Measurements from ENCODE around the gene SCN1A. TPM values are rescaled to one million over a fixed set of nuclear protein-coding genes. Genes with fewer than 3 reads are reported as not detected.

Gene SCN1A
- total and polyA plus RNA-seq, 2 donors (not counting 3 experiments of a cell fraction or from before 2014, with no cell fraction given) = not detected

DNA sequence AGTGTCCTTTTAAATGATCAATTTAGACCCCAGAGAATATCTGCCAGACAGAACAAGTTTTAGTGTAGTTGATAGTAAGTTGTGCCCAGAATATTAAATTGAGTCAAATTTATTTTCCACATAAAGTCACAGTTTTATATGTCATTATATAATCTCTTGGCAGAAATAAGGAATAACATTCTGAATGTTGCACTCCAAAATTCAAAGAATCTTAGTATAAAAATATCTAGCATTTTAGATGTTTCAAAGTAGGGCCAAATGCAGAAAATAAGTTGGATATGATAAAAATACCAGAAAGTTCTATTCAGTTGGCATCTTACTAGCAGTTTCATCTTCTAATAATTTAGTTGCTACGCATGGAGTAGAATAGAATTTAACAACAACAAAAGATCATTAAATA is 33.5 kb downstream of the SCN1A start:
- Histone ChIP-seq H3K36me3 (ENCODE audit: control insufficient read depth in 2 of 2, extremely low read depth in 1 of 2, insufficient read depth in 2 of 2, low read length in 2 of 2) (no peaks in the 10 kb centered on the region), H2AFZ (ENCODE audit: low read depth, low read length) (no peak overlapping the region), H3K4me2 (ENCODE audit: insufficient read depth, low read length) (no peak overlapping the region), H3K27ac (ENCODE audit: insufficient read depth, low read depth, low read length) (no peak overlapping the region), H3K4me3 (replicated peaks in 1 of 3; ENCODE audit: insufficient read depth in 1 of 3, low read depth in 1 of 3, low read length in 3 of 3) (no peak overlapping the region), H3K27me3 (ENCODE audit: control insufficient read depth in 2 of 2, insufficient read depth in 2 of 2, low read length in 2 of 2) (no peaks in the 10 kb centered on the region), H3K9ac (replicated peaks; ENCODE audit: extremely low read depth, insufficient read depth, low read length) (no peak overlapping the region), H3K79me2 (ENCODE audit: control insufficient read depth, insufficient read depth, low read length) (no peaks in the 10 kb centered on the region), H4K20me1 (replicated peaks; ENCODE audit: control insufficient read depth, extremely low read depth, insufficient read depth, low read length) (no peaks in the 10 kb centered on the region), H3K9me3 (replicated peaks; ENCODE audit: control insufficient read depth, insufficient read depth, low read length) (no peaks in the 10 kb centered on the region), H3K4me1 (ENCODE audit: control insufficient read depth, extremely low read depth, insufficient read depth, low read length) (peaks cover 9% of the 10 kb centered on the region), H3K9me1 (replicated peaks; ENCODE audit: control insufficient read depth, extremely low read depth, insufficient read depth, low read length) (no peaks in the 10 kb centered on the region)
- TF ChIP-seq, protein P1, sequence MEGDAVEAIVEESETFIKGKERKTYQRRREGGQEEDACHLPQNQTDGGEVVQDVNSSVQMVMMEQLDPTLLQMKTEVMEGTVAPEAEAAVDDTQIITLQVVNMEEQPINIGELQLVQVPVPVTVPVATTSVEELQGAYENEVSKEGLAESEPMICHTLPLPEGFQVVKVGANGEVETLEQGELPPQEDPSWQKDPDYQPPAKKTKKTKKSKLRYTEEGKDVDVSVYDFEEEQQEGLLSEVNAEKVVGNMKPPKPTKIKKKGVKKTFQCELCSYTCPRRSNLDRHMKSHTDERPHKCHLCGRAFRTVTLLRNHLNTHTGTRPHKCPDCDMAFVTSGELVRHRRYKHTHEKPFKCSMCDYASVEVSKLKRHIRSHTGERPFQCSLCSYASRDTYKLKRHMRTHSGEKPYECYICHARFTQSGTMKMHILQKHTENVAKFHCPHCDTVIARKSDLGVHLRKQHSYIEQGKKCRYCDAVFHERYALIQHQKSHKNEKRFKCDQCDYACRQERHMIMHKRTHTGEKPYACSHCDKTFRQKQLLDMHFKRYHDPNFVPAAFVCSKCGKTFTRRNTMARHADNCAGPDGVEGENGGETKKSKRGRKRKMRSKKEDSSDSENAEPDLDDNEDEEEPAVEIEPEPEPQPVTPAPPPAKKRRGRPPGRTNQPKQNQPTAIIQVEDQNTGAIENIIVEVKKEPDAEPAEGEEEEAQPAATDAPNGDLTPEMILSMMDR (IDR thresholded peaks at IDR 0.05; ENCODE audit: extremely low read depth in 1 of 2, insufficient read depth in 1 of 2, low read depth in 1 of 2, low read length in 2 of 2) = no peak
- TF ChIP-seq POLR2A (IDR thresholded peaks at IDR 0.05; ENCODE audit: low read depth, low read length) (no peak), EZH2 (IDR thresholded peaks at IDR 0.05; ENCODE audit: borderline replicate concordance, low read depth, low read length, severe bottlenecking) (no peak), FOS (IDR thresholded peaks at IDR 0.05; ENCODE audit: borderline replicate concordance, insufficient read depth, low read length) (no peak), GATA2 (IDR thresholded peaks at IDR 0.05; ENCODE audit: insufficient read depth, insufficient read length, low read depth, low read length) (no peak)
- DNase-seq (ENCODE audit: low read depth, low spot score) = no peak
- no TSS peak for BruUV-seq (replicated peaks)
- FAIRE-seq = no peak
- POLR2A ChIA-PET = no interaction called here
- CTCF ChIA-PET = interaction anchor here (1.4 to 1.7 kb wide), 2 partner anchors 34 to 36 kb away, joined by 4 to 7 read pairs; partner anchors contain the start of gene SCN1A
- intact Hi-C loops (cut with micrococcal nuclease) (no loop called here), dilution Hi-C loops (cut with MboI; ENCODE audit: extremely low pct_ligation_motif_present, low sequenced_read_pairs) (no loop called here)

DNA sequence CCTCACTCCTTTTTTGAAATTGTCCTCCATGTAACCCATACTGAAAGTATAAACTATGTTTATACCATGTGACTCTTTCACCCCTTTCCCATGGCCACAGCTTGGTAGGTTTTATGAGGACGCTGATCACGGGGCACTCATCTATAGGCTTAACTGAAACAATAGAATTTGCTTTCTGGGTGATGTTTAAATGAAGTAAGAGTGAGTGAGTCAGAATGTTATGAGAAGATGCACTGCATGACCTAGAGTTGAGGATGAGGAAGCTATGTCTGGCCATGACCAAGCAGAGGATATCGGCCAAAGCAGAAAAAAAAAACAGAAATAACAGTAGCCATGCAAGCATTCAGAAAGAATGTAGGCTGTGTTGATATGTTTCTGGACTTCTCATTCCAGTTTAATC is 34.9 kb downstream of the SCN1A start:
- H3K9ac ChIP-seq (replicated peaks; ENCODE audit: extremely low read depth, insufficient read depth, low read length) = no peak overlapping the region
- peak overlapping the region; percentile 9 for H2AFZ ChIP-seq (ENCODE audit: low read depth, low read length)
- no TSS peak for BruUV-seq (replicated peaks)
- CTCF ChIA-PET = interaction anchor here (0.6 to 1.7 kb wide), 7 partner anchors 9 to 139 kb away, joined by 3 to 18 read pairs (median 4); partner anchors contain the start of genes SCN1A and TTC21B
- H3K9me3 ChIP-seq (replicated peaks; ENCODE audit: control insufficient read depth, insufficient read depth, low read length) = no peaks in the 10 kb centered on the region
- H3K27me3 ChIP-seq (ENCODE audit: control insufficient read depth in 2 of 2, insufficient read depth in 2 of 2, low read length in 2 of 2) = no peaks in the 10 kb centered on the region
- no peaks in the 10 kb centered on the region for H4K20me1 ChIP-seq (replicated peaks; ENCODE audit: control insufficient read depth, extremely low read depth, insufficient read depth, low read length)
- dilution Hi-C loops (cut with MboI; ENCODE audit: extremely low pct_ligation_motif_present, low sequenced_read_pairs) = no loop called here
- peak overlapping the region; percentile 80 for H3K27ac ChIP-seq (ENCODE audit: insufficient read depth, low read depth, low read length)
- no peak for TF ChIP-seq MYC (IDR thresholded peaks at IDR 0.05; ENCODE audit: low read depth, low read length)
- TF ChIP-seq, protein P1 (IDR thresholded peaks at IDR 0.05; ENCODE audit: extremely low read depth in 1 of 2, insufficient read depth in 1 of 2, low read depth in 1 of 2, low read length in 2 of 2) = no peak
- TF ChIP-seq POLR2AphosphoS5 (IDR thresholded peaks at IDR 0.05; ENCODE audit: insufficient read depth, low read depth, low read length) = peak; percentile 41
- no peak for TF ChIP-seq POLR2A (IDR thresholded peaks at IDR 0.05; ENCODE audit: low read depth, low read length)
- TF ChIP-seq GATA2 (IDR thresholded peaks at IDR 0.05; ENCODE audit: insufficient read depth, insufficient read length, low read depth, low read length) = peak; percentile 79
- TF ChIP-seq JUN (IDR thresholded peaks at IDR 0.05; ENCODE audit: borderline replicate concordance, insufficient read depth, insufficient read length, low read depth) = peak; percentile 81
- TF ChIP-seq, protein P2, sequence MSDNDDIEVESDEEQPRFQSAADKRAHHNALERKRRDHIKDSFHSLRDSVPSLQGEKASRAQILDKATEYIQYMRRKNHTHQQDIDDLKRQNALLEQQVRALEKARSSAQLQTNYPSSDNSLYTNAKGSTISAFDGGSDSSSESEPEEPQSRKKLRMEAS (IDR thresholded peaks at IDR 0.05; ENCODE audit: insufficient read depth, insufficient read length) = no peak
- TF ChIP-seq EZH2 (IDR thresholded peaks at IDR 0.05; ENCODE audit: borderline replicate concordance, low read depth, low read length, severe bottlenecking) = no peak
- TF ChIP-seq FOS (IDR thresholded peaks at IDR 0.05; ENCODE audit: borderline replicate concordance, insufficient read depth, low read length) = peak; percentile 77
- H3K36me3 ChIP-seq (ENCODE audit: control insufficient read depth in 2 of 2, extremely low read depth in 1 of 2, insufficient read depth in 2 of 2, low read length in 2 of 2) = no peaks in the 10 kb centered on the region
- no peaks in the 10 kb centered on the region for H3K79me2 ChIP-seq (ENCODE audit: control insufficient read depth, insufficient read depth, low read length)
- H3K4me1 ChIP-seq (ENCODE audit: control insufficient read depth, extremely low read depth, insufficient read depth, low read length) = peaks cover 15% of the 10 kb centered on the region
- no peaks in the 10 kb centered on the region for H3K9me1 ChIP-seq (replicated peaks; ENCODE audit: control insufficient read depth, extremely low read depth, insufficient read depth, low read length)
- POLR2A ChIA-PET = interaction anchor here (0.5 kb wide), 1 partner anchor 26 kb away, joined by 3 read pairs; no protein-coding TSS in a partner anchor
- intact Hi-C loops (cut with micrococcal nuclease) = loop anchor here (1.0 kb wide), 1 partner anchor 141 kb away; no protein-coding TSS in a partner anchor
- H3K4me3 ChIP-seq (replicated peaks in 1 of 3; ENCODE audit: insufficient read depth in 1 of 3, low read depth in 1 of 3, low read length in 3 of 3) = no peak overlapping the region
- DNase-seq (ENCODE audit: low read depth, low spot score) (peak; percentile 95), FAIRE-seq (peak; percentile 62)
- no peak overlapping the region for H3K4me2 ChIP-seq (ENCODE audit: insufficient read depth, low read length)

Data from endothelial cell of umbilical vein (primary cell).